ENCODE results near the gene HNRNPA2B1. TPM values are rescaled to one million over a fixed set of nuclear protein-coding genes. Genes with fewer than 3 reads are reported as not detected.
"Not testable (repeated sequence)": the region's sequence is repeated elsewhere in the genome, so short reads cannot be mapped to it uniquely, and the experiment has no call there.

HNRNPA2B1 gene
- total RNA-seq, 1 donor = 135 TPM

DNA sequence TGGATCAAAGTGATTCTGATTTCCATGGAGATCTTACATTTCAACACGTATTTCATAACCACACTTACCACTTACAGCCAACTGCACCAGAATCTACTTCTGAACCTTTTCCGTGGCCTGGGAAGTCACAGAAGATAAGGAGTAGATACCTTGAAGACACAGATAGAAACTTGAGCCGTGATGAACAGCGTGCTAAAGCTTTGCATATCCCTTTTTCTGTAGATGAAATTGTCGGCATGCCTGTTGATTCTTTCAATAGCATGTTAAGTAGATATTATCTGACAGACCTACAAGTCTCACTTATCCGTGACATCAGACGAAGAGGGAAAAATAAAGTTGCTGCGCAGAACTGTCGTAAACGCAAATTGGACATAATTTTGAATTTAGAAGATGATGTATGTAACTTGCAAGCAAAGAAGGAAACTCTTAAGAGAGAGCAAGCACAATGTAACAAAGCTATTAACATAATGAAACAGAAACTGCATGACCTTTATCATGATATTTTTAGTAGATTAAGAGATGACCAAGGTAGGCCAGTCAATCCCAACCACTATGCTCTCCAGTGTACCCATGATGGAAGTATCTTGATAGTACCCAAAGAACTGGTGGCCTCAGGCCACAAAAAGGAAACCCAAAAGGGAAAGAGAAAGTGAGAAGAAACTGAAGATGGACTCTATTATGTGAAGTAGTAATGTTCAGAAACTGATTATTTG, 15.3 kb downstream of the HNRNPA2B1 start:
- TF ChIP-seq, protein P1, sequence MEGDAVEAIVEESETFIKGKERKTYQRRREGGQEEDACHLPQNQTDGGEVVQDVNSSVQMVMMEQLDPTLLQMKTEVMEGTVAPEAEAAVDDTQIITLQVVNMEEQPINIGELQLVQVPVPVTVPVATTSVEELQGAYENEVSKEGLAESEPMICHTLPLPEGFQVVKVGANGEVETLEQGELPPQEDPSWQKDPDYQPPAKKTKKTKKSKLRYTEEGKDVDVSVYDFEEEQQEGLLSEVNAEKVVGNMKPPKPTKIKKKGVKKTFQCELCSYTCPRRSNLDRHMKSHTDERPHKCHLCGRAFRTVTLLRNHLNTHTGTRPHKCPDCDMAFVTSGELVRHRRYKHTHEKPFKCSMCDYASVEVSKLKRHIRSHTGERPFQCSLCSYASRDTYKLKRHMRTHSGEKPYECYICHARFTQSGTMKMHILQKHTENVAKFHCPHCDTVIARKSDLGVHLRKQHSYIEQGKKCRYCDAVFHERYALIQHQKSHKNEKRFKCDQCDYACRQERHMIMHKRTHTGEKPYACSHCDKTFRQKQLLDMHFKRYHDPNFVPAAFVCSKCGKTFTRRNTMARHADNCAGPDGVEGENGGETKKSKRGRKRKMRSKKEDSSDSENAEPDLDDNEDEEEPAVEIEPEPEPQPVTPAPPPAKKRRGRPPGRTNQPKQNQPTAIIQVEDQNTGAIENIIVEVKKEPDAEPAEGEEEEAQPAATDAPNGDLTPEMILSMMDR (IDR thresholded peaks at IDR 0.05; ENCODE audit: insufficient read depth, low read depth, low read length) = no peak
- no peak overlapping the region for H3K4me3 ChIP-seq (ENCODE audit: low read depth, low read length)
- DNase-seq (ENCODE audit: low read depth) = no peak

DNA sequence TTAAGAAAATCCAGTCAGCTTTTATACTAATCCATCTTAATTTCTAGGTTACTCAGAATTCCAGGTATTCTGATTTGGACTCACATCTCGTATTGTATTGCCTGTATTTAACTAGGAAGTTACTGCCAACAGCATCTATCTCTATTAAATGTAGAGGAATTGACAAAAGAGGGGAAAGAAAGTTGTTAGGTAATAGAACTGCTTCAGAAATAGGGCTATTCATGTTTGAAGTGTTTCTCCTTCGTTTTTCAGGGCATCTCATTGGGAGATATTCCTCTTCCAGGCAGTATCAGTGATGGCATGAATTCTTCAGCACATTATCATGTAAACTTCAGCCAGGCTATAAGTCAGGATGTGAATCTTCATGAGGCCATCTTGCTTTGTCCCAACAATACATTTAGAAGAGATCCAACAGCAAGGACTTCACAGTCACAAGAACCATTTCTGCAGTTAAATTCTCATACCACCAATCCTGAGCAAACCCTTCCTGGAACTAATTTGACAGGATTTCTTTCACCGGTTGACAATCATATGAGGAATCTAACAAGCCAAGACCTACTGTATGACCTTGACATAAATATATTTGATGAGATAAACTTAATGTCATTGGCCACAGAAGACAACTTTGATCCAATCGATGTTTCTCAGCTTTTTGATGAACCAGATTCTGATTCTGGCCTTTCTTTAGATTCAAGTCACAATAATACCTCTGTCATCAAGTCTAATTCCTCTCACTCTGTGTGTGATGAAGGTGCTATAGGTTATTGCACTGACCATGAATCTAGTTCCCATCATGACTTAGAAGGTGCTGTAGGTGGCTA, 16.1 kb downstream of the HNRNPA2B1 start:
- DNase-seq (ENCODE audit: low read depth); H3K4me3 ChIP-seq (ENCODE audit: low read depth, low read length): not testable (repeated sequence)

DNA sequence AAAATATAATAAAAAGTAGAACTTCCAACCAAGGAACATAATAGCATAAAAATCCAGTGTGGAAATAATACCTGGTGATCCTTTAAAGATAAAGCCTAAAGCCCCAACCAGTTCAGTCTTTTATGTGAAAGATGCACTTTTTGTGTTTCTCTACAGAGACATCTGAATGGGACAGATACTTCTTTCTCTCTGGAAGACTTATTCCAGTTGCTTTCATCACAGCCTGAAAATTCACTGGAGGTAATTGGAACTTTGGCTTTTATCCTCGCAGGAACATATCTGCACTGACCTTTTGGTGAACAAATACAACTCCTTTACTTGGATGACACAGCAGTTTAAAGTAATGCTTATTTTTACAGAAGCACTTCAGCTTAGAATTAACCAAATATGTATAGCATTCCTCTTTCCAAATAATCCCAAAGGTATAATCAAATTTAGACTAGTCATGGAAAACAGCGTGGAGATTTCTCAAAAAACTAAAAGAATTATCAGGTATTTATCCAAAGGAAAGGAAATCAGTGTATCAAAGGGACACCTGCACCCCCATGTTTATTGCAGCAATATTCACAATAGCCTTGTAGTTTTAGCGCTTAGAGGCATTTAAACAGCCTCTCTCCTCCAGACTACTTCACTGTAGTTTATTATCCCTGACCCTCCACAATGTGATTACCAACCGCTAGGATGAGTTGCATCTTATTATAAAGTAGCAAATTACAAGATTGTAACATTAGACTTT, 16.8 kb downstream of the HNRNPA2B1 start:
- no peak for DNase-seq (ENCODE audit: low read depth)
- no peak overlapping the region for H3K4me3 ChIP-seq (ENCODE audit: low read depth, low read length)
- TF ChIP-seq, protein P1 (IDR thresholded peaks at IDR 0.05; ENCODE audit: insufficient read depth, low read depth, low read length) = no peak

DNA sequence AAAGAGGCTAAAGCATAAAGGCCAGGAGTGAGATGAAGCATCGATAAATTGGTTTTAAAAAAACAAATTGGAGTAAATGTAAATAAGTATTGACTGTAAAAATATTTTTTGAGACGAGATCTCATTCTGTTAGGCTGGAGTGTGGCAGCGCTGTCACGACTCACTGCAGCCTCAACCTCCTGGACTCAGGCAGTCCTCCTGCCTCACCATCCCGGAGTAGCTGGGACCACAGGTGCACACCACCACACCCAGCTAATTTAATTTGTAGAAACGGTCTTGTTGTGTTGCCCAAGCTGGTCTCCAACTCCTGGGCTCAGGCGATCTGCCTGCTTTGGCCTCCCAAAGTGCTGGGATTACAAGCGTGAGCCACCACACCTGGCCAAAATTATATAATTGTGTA, 17.8 kb downstream of the HNRNPA2B1 start:
- no peak overlapping the region for H3K4me3 ChIP-seq (ENCODE audit: low read depth, low read length)
- TF ChIP-seq, protein P1 (IDR thresholded peaks at IDR 0.05; ENCODE audit: insufficient read depth, low read depth, low read length) = no peak
- DNase-seq (ENCODE audit: low read depth) = no peak

GRCh38 chr7:26182283-26182682, 18.3 kb downstream of the HNRNPA2B1 start:
- no peak overlapping the region for H3K4me3 ChIP-seq (ENCODE audit: low read depth, low read length)
- TF ChIP-seq, protein P1 (IDR thresholded peaks at IDR 0.05; ENCODE audit: insufficient read depth, low read depth, low read length) = no peak
- DNase-seq (ENCODE audit: low read depth) = no peak

GRCh38 chr7:26181474-26182227, 18.9 kb downstream of the HNRNPA2B1 start:
- no peak overlapping the region for H3K4me3 ChIP-seq (ENCODE audit: low read depth, low read length)
- TF ChIP-seq, protein P1 (IDR thresholded peaks at IDR 0.05; ENCODE audit: insufficient read depth, low read depth, low read length) = no peak
- no peak for DNase-seq (ENCODE audit: low read depth)
